ENCODE measurements around the gene OTULIN.

GRCh38 chr5:14706615-14707021 lies 42.1 kb downstream of the OTULIN start:
- TF ChIP-seq CTCF (conservative IDR thresholded peaks at IDR 0.05; ENCODE audit: low read depth, low read length) (no peak), EZH2 (IDR thresholded peaks at IDR 0.05; ENCODE audit: low read length, unreplicated experiment) (no peak)
